Pons (tissue), 1 donor: ENCODE measurements around the gene PRUNE2.
"Not testable (repeated sequence)": the region's sequence is repeated elsewhere in the genome, so short reads cannot be mapped to it uniquely, and the experiment has no call there.

Source experiments
- DNase-seq: peaks from one replicate; pipeline ENCODE4 v3.0.0-alpha.2; 2016; ENCODE audit warnings: low spot score

PRUNE2 gene

DNA sequence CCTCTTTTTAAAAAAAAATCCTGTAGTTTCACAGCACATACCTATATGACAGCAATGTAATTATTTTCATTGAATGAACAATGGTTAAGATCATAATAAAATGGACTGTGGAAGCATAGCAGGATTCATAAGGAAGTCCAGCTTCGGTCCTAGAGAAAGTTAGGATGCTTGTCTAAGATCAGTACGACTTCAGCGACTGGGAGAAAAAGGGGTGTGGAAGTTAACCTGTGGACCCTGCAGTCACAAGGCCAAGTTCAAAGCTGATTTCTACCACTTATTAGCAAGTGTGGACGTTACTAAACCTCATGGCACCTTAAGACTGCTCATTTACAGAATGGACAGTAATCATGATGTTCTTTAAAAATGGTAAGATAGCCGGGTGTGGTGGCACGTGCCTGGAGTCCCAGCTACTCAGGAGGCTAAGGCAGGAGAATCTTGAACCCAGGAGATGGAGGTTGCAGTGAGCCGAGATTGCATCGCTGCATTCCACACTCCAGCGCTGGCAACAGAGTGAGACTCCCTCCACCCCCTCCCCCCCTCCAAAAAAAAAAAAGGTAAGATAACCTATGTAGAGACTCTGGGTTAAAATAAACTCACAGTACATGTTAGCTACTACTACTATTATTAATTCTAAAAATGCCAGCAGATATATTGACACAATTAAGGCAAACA, 213.3 kb downstream of the PRUNE2 start:
- no peak for DNase-seq

DNA sequence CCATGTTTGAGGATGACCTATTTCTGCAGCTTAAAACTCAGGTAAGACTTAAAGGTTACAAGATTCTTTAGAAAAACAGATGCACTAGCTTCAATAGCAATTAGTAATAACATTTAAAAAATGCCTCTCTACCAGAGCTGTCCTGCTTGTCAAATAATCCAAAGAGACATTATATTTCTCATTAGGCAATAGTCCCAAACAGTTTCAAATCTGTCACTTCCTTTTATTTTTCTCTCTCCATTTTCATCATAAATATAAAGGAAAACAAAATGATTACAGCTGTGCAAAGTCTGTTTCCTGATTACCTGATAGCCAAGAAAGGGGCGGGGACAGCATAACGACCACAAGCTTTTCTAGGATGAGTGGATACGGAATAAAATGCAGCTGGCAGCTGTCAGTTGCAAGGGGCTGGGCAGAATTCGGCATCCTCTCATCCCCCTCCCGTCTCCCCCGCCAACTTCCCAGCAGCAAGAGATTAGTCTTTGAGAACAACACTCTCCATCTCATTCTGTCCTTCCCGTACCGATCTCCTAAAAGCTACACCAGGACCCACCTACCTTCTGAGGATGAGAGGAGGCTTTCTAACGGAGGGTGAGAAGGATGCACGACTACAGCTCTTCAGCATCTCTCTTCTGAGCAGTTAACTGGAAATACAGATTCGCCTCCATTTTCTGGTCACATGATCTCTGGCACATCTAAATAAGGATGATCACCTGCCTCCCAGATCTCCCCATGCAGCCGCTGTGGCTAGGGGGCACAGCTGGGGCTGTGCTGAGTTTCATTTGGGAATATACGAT, 214.2 kb downstream of the PRUNE2 start:
- peak; percentile 72 for DNase-seq

DNA sequence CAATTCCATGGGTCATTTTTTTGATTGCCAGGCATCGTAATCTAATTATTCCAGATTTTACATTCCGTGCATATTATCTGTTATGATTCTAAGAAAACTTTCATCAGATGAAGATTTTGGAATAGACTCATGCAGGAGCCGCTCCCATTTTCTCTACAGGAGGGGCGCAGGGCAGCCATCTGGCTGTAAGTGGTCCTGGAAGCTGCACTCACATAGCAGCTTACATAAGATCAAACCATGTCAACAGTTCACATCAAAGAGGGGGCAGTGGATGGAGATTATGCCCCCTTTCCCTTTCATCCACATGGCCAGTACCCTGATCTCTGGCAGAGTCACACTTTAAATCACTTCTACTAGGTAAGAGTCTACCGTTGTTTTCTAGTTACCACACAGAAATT, 214.9 kb downstream of the PRUNE2 start:
- DNase-seq, result no peak

DNA sequence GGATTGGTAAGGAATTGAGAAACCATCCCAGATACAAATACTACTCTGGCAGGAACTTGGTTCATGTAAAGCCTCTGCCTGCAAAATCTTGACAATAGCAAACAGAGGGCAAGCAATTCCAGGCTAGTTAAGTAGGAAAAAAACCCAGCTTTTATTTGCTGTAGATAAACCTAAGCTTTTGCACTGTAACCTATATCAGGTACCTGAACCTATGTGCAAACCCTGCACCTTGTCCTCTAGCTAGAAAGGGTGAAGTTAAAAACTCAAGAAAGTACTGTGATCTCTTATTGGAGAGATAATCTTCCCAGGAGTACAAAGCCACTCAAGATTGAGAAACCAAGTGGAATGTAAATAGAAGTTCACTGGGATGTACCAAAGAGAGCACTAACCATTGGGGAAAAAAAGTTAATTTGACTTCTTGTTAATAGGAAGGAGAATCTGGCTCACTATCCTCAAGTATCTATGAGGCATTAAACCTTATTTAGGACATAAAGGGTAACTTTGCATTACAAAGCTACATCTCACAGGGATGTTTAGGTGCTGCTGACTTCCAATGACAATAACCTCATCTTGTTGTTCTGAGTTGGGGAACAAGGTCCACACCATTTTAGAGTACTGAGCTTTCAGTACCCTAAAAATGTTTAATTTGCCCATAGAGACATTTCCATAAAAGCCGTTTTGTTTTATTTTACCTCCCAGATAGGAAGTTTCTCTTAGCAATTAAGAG, 215.5 kb downstream of the PRUNE2 start:
- no peak for DNase-seq

DNA sequence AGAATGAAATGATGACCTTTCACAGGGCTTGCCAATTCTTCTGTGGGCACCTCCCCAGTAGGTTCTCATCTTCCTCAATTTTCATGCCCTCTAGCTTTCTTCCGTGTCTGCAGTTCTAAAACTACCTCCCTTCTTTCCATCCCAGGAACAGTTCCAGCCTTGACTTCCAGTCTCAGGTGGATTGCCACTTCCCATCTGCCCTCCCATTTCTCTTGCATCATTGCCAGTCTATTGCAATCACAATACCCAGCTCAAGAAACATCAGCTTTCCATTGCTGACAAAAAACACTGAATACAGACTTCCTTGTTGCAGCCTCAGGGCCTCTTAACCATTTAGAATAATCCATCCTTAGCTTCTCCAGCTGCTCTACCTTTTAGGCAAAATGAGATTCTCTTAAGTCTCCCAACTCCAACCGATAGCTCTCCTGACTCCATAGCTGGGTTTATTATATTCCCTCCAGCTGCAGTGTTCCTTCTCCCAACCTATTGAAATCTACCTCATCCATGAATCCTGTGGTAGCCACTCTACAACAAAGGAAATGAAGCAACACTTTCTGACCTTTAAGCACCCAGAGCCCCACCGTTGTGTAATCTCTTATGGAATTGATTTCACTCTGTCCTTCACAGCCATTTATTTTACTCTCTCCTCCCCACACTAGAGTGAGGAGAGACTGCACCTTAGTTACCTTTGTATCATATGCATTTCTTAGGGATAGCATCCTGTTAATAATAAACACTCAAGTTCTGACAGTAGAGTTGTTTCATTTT, 217.3 kb downstream of the PRUNE2 start:
- no peak for DNase-seq

DNA sequence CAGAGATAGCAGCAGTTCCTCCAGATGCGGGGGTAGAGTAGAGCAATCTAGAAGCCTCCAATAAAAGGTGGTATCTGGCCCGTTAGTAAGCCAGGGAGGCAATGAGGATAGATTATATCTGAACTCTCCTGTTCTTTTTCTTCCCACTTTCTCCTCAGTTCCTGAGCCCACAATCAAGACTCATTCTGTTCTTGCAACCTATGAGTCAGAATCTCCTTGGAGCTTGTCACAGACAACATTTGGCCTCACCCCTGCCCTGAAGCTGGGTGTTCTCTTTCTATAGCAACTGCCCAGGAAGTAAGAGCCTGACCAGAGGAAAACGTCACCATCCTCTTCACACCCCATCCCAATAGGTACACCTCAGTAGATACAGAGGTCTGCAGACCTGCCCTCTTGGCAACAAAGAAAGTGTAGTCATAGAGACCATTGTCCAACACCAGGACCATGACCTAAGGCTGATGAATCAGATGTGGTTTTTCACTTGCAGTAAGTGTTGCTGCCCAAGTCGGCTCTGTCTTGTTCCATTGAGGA, 218.0 kb downstream of the PRUNE2 start:
- DNase-seq, result no peak

DNA sequence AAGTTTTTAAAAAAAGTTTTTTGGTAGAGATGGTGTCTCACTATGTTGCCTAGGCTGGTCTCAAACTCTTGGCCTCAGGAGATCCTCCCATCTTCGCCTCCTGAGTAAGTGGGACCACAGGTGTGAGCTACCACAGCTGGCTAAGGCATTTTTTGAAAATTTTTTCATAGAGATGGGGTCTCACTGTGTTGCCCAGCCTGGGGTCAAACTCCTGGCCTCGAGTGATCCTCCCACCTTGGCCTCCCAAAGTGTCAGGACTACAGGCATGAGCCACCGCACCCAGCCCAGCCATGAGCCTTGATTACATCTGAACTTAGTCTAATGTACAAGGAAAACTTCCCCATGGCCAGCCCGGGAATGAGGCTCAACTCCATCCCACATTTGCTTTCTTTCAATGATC, 219.2 kb downstream of the PRUNE2 start:
- no peak for DNase-seq

DNA sequence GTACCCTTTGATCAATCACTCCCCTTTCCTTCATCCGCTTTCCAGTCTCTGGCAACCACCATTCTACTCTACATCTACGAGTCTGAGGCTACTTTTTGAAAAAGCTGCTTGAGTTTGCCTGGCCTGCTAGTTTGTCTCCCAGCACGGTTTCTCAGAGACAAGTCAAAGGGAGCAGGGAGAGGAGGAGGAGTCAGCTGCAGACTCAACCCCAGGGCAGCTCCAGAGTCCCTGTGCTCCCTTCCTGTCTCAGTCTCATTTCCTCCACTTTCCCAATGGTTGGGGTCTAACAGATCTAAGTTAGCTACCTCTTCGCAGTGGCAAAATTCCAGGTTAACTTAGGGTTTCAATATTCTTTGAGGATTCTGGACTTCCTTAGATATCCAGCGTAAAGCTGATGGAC, 221.7 kb downstream of the PRUNE2 start:
- no peak for DNase-seq

DNA sequence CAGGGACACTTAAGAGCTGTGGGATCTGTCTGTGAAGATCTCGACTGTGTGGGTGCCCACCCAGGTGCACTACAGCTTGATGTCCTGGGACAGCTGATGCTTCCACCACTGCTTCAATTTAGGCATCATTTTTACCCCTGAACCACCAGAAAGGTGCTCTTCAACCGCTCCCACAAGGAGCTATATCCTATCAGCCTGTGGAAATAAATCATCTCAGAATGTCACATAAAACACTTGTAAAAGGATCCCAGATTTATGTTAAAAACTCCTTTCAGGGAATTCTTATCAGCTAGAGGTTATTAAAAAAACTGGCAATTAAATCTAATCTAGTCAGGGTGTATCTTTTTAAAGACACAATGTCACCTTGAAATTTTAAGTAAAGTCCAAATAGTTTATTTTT, 224.4 kb downstream of the PRUNE2 start:
- DNase-seq, result no peak

DNA sequence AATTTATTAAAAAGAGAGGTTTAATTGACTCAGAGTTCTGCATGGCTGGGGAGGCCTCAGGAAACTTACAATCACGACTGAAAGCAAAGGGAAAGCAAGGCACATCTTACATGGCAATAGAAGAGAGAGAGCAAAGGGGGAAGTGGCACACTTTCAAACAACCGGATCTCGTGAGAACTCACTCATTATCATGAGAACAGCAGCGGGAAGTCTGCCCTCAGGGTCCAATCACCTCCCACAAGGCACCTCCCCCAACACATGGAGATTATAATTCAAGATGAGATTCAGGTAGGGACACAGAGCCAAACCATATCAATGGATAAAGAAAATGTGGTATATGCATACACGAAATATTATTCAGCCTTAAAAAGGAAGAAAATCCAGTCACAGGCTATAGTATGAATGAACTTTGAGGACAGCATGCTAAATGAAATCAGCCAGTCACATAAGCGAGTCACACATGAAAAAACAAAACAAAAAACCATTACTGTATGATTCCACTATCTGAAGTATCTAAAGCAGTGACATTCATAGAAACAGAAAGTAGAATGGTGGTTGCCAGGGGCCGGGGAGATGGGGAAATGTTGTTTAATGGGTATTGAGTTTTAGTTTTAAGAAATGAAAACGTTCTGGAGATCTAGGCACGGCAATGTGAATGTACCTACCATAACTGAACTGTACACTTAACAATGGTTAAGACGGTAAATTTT, 225.0 kb downstream of the PRUNE2 start:
- no peak for DNase-seq

DNA sequence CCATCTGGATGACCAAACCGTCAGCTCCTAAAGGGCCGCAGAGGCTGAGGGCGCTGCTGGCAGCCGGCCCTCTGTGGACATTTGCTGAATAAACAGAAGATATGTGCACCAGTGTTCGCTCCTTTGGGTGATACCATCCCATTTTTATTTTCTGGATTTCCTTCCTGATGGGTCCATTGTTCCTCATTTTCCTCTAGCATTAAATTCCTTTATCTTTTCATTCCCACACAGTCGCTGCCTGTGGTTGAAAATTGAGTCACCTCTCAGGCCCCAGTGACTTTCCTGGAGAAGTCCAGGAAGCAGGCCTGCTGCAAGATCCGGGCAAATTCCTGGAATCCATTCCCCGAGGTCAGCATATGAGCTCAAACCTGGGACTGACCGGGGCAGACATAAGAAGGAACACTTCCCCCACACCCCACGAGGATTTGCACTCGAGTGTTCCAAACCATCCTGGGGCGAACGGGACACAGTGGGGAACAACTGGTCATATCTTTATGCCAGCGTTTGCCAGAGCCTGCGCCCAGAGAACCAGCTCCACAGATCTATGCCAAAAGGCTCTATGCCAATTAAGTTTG, 228.3 kb downstream of the PRUNE2 start:
- DNase-seq, result no peak

DNA sequence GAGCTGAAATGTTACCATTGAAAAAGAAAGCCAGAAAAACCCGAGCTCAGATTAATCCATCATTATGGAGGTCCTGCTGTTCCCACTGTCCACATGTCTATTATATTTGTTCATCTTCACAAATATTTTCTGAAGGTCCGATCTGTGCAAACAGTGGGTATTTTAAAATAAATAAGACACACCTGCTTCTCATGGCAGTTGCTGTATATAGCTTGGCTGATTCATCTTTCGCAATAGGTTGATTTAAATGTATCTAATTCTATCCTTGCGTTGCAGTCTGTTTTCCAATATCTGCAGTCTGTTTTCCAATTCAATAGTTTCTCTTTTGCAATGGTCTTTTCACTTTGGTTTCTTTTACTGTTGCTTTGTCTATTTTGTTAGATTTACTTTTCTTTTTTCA, 229.1 kb downstream of the PRUNE2 start:
- DNase-seq, result no peak

DNA sequence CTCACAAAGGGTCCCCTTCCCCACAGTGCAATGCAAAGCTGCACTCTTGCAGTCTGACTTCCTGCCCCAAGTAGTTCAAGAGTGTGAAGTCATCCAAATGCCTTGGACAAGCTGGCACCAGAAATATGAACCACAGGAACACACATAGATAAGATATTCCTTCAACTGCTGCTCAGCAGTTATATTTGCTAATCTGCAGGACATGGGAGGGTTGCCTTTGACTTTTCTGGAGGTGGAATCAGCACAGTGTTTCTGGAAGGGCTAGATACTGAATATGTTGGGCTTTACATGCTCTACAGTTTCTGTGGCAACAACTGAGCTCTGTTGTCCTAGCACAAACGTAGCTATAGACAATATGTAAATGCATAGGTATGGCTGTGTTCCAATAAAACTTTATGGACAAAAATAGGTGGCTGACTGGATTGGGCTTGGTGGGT, 238.4 kb downstream of the PRUNE2 start:
- no peak for DNase-seq

DNA sequence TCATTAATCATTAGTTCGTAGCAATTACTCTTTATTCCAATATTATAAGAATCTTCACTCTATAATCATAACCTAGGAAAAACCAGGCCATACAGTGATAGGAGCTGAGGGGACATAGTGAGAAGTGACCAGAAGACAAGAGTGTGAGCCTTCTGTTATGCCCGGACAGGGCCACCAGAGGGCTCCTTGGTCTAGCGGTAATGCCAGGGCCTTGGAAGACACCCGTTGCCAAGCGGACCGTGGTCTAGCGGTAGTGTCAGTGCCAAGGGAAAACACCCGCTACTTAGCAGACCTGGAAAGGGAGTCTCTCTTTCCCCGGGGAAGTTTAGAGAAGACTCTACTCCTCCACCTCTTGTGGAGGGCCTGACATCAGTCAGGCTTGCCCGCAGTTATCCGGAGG, 239.9 kb downstream of the PRUNE2 start:
- DNase-seq, result not testable (repeated sequence)

DNA sequence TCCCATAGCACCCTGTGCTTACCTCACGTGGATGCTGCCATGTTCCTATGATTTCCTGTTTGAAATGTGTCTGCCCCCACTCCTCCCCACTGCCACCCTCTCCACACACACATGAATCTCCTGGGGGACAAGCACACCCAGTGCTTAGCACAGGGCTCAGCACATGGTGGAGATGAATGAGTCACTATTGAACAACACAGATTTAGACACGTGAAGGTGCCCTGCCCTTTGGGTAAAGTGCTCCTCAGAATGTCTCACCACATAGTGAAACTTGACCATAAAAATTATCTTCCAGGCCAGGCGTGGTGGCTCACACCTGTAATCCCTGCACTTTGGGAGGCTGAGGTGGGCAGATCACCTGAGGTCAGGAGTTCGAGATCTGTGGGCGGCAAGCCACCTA, 240.5 kb downstream of the PRUNE2 start:
- no peak for DNase-seq

DNA sequence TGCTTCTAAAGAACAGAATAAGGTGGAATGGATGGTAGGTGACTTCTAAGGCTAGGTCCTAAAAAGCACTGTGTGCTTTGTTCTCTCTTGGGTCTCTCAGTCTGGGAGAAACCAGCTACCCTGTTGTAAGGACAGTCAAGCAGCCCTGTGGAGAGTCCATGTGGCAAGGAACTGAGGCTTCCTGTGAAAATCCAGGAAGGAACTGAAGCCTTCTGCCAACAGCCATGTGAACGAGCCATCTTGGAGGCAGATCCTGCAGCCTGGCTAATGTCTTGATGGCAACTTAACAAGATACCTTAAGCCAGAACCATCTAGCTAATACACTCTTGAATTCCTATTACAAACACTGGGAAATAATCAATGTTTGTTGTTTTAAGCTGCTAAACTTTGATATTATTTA, 241.8 kb downstream of the PRUNE2 start:
- no peak for DNase-seq

DNA sequence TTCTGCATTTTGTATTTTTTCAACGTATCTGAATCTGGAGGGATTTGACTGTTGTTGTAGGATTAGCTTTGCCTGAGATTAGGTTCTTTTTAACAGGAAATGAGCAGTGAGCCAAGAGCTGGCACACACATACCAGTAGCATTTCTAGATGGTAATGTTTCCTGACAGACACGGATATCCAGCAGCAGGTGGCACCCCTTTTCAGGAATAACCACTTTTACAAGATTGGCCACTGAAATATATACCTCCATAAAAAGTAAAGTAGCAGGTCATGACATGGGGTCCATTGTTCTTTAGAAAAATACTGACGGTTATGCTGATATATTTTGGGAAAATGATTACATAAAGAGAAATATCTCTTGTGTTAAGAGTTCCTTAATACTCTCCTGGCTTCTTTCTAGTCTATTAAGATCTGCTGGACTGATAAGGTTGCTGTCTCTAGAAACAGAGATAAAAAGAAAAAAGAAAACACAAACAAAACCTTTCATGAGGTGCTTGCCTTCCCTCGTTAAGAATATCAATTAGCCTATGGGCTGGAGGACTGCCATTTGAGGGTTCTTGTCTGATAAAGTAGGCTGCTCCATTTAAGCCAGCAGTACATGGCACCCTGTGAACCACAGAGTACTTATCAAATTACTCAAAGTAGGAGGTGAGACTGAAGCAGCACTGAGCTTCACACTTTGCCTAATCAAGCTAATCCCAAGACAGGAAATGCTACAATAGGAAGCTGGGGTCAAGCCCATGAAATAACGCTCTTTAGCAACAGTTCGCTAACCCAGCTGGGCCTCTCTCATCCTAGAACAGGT, 243.2 kb downstream of the PRUNE2 start:
- DNase-seq, result no peak

DNA sequence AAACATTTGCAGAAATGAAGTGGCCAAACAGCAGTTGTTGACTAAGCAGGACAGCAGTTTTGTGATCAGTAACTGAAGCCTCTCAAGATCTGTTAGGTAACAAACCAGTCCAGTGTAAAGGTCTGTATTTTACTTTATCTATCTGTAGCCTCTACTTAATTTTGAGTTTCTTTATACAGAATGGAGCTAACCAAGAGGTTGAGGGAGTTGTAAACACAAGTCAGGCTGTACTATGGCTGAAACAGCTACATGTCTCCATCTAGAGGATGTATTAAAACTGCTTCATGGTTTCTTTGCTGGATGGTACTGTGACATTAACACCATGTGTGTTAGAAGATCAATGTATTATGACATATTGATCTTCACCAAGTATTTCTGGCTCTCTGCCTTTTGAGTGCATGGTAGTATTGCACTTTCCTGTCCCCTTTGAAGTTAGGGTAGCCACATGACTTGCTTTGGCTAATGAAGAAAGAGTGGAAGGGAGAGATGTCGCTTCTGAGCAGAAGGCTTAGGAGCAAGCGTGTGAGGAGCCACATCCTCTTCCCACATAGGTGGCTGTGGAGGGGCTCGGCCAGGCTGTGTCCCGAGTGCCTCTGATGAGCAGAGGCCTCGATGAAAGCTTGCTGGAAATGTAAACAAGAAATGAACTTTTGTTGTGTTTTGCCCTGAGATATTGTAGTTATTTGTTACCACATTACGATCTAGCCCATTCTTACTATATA, 247.2 kb downstream of the PRUNE2 start:
- peak; percentile 31 for DNase-seq

DNA sequence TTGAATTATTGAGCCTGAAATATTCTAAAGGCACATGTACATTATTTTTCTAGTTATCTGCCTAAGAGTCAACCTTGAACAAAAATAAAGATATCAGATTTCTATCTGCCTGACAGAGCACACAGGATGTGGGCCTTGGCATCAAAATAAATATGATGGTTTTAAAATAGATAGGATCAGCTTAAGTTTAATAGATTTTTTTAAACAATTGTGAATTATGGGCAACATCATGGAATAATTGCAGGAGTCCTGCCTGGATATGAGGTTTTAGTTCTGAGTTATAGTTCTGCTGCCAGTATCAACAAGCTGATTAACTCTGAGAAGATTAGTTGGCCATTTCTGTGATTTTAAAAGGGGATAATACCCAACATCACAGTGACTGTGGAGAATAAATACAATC, 248.6 kb downstream of the PRUNE2 start:
- no peak for DNase-seq
